Activated CD8-positive, alpha-beta T cell treated with anti-CD3 and anti-CD28 coated beads for 36 hours (primary cell): ENCODE results near the gene KRTAP4-1. TPM values are rescaled to one million over a fixed set of nuclear protein-coding genes. Genes with fewer than 3 reads are reported as not detected.
"Not testable (repeated sequence)": the region's sequence is repeated elsewhere in the genome, so short reads cannot be mapped to it uniquely, and the experiment has no call there.

Source experiments
- ATAC-seq: fragments of 200-7000 bp; cut with Tn5 transposase; one replicate; pipeline ENCODE4 v1.10.0; 2021; ENCODE audit warnings: mild to moderate bottlenecking, moderate library complexity
- CTCF ChIA-PET: fragments of 350-600 bp; sonication (Branson Sonifier 250); formaldehyde crosslinking; loops from one replicate; lab custom pipeline; 2021; ENCODE audit warnings: antibody characterized with exemption; lab: Charles Lee
- POLR2A ChIA-PET: fragments of 350-600 bp; sonication (Branson Sonifier 250); formaldehyde crosslinking; loops from one replicate; lab custom pipeline; 2021; ENCODE audit warnings: antibody characterized with exemption; lab: Charles Lee
- DNase-seq: peaks from one replicate; pipeline ENCODE4 v3.0.0-alpha.2; 2020
- H3K27ac Mint-ChIP-seq: one replicate; pipeline ENCODE4 v1.8.0; 2021; ENCODE audit warnings: mild to moderate bottlenecking, mixed read lengths
- H3K27me3 Mint-ChIP-seq: one replicate; pipeline ENCODE4 v1.8.0; 2021; ENCODE audit warnings: mixed read lengths
- H3K36me3 Mint-ChIP-seq: one replicate; pipeline ENCODE4 v1.8.0; 2021; ENCODE audit warnings: low read depth, mixed read lengths
- H3K4me1 Mint-ChIP-seq: one replicate; pipeline ENCODE4 v1.8.0; 2021; ENCODE audit warnings: low read depth, mixed read lengths
- H3K4me3 Mint-ChIP-seq: one replicate; pipeline ENCODE4 v1.8.0; 2021; ENCODE audit warnings: mild to moderate bottlenecking, moderate library complexity, mixed read lengths
- H3K9me3 Mint-ChIP-seq: one replicate; pipeline ENCODE4 v1.8.0; 2021; ENCODE audit warnings: mixed read lengths
- CTCF ChIP-seq: fragments of 200-600 bp; IDR thresholded peaks from one replicate; pipeline ENCODE4 v1.8.0; 2022; ENCODE audit warnings: antibody characterized with exemption, mild to moderate bottlenecking
- intact Hi-C: fragments of 100-400 bp; cut with micrococcal nuclease; formaldehyde crosslinking; loops from one replicate; pipeline ENCODE4 v1.10.0; 2022
- total RNA-seq, 2 experiments: library from RNA; stranded (reverse); gene quantifications; one replicate each; pipeline ENCODE4 v1.2.3, GENCODE V29; 2021

KRTAP4-1 gene
- total RNA-seq, 2 experiments from 2014 or later: not detected

- Mint-ChIP-seq H3K4me3 (no peak overlapping the region), H3K4me1 (peaks cover 2% of the 10 kb centered on the region), H3K27ac (no peak overlapping the region), H3K9me3 (no peaks in the 10 kb centered on the region), H3K36me3 (no peaks in the 10 kb centered on the region), H3K27me3 (no peaks in the 10 kb centered on the region)
- intact Hi-C loops: no loop called here
- DNase-seq (no peak), ATAC-seq (no peak)
- CTCF ChIA-PET: no interaction called here
- POLR2A ChIA-PET: no interaction called here
- no peak for TF ChIP-seq CTCF
Measured at GRCh38 chr17:41171886-41172285, 12.8 kb downstream of the KRTAP4-1 start.

GRCh38 chr17:41168121-41168520 lies 16.6 kb downstream of the KRTAP4-1 start, which contains the start of gene KRTAP4-3:
Gene KRTAP4-3, minus strand, starts transcription at chr17:41168221. Its CDS starts 49 bp downstream, at chr17:41168172.
- DNase-seq: no peak
- no peak for ATAC-seq
- Mint-ChIP-seq H3K4me1 (peaks cover 2% of the 10 kb centered on the region), H3K27ac (no peak within 1 kb of the TSS), H3K9me3 (no peaks in the 10 kb centered on the region), H3K36me3 (no peaks in the 10 kb centered on the region), H3K4me3 (no peak within 1 kb of the TSS), H3K27me3 (no peaks in the 10 kb centered on the region)
- intact Hi-C loops: no loop called here
- TF ChIP-seq CTCF: no peak
- CTCF ChIA-PET: no interaction called here
- POLR2A ChIA-PET: no interaction called here

- ChIA-PET CTCF (no interaction called here), POLR2A (no interaction called here)
- H3K36me3 Mint-ChIP-seq: no peaks in the 10 kb centered on the region
- TF ChIP-seq CTCF: no peak
- no peak overlapping the region for H3K4me3 Mint-ChIP-seq
- peaks cover 2% of the 10 kb centered on the region for H3K4me1 Mint-ChIP-seq
- H3K9me3 Mint-ChIP-seq: no peaks in the 10 kb centered on the region
- H3K27me3 Mint-ChIP-seq: no peaks in the 10 kb centered on the region
- no peak overlapping the region for H3K27ac Mint-ChIP-seq
- no peak for DNase-seq
- no peak for ATAC-seq
- intact Hi-C loops: no loop called here
Measured at GRCh38 chr17:41167561-41167960, 17.1 kb downstream of the KRTAP4-1 start.

GRCh38 chr17:41163828-41164227 lies 20.9 kb downstream of the KRTAP4-1 start:
- ChIA-PET POLR2A (interaction anchor here (0.6 to 0.7 kb wide), 2 partner anchors 23 to 343 kb away, joined by 3 read pairs; no protein-coding TSS in a partner anchor), CTCF (no interaction called here)
- H3K27me3 Mint-ChIP-seq: no peaks in the 10 kb centered on the region
- no peaks in the 10 kb centered on the region for H3K9me3 Mint-ChIP-seq
- H3K4me3 Mint-ChIP-seq: no peak overlapping the region
- no peak for TF ChIP-seq CTCF
- DNase-seq (no peak), ATAC-seq (no peak)
- no peak overlapping the region for H3K27ac Mint-ChIP-seq
- peaks cover 2% of the 10 kb centered on the region for H3K4me1 Mint-ChIP-seq
- intact Hi-C loops: no loop called here
- no peaks in the 10 kb centered on the region for H3K36me3 Mint-ChIP-seq

- Mint-ChIP-seq H3K27ac (no peak within 1 kb of the TSS), H3K4me3 (no peak within 1 kb of the TSS), H3K9me3 (no peaks in the 10 kb centered on the region), H3K27me3 (peaks cover 2% of the 10 kb centered on the region), H3K4me1 (no peaks in the 10 kb centered on the region), H3K36me3 (no peaks in the 10 kb centered on the region)
- DNase-seq (no peak), ATAC-seq (no peak)
- POLR2A ChIA-PET: no interaction called here
- intact Hi-C loops: no loop called here
- TF ChIP-seq CTCF: no peak
- CTCF ChIA-PET: interaction anchor here (0.7 kb wide), 1 partner anchor 17 kb away, joined by 3 read pairs; the partner anchor contains the start of gene KRTAP4-2
Measured at GRCh38 chr17:41160648-41161047, 24.1 kb downstream of the KRTAP4-1 start, which contains the start of gene KRTAP4-4. Gene KRTAP4-4, minus strand, starts transcription at chr17:41160748. Its CDS starts 57 bp downstream, at chr17:41160691.

- H3K4me3 Mint-ChIP-seq, POLR2A ChIA-PET, H3K4me1 Mint-ChIP-seq, ATAC-seq, H3K9me3 Mint-ChIP-seq, DNase-seq, H3K27ac Mint-ChIP-seq, H3K27me3 Mint-ChIP-seq, intact Hi-C loops, CTCF ChIA-PET, H3K36me3 Mint-ChIP-seq: not testable (repeated sequence)
Measured at GRCh38 chr17:41160190-41160589, 24.5 kb downstream of the KRTAP4-1 start.
